Left forelimb (tissue), 1 donor: ENCODE results near the gene PAM16.
A peak's percentile ranks its signal among the peaks of the same experiment; 100 is the strongest.

Experiments
- DNase-seq: peaks from one replicate; pipeline ENCODE4 v3.0.0-alpha.2; 2018; ENCODE audit warnings: low spot score

PAM16 gene

DNA sequence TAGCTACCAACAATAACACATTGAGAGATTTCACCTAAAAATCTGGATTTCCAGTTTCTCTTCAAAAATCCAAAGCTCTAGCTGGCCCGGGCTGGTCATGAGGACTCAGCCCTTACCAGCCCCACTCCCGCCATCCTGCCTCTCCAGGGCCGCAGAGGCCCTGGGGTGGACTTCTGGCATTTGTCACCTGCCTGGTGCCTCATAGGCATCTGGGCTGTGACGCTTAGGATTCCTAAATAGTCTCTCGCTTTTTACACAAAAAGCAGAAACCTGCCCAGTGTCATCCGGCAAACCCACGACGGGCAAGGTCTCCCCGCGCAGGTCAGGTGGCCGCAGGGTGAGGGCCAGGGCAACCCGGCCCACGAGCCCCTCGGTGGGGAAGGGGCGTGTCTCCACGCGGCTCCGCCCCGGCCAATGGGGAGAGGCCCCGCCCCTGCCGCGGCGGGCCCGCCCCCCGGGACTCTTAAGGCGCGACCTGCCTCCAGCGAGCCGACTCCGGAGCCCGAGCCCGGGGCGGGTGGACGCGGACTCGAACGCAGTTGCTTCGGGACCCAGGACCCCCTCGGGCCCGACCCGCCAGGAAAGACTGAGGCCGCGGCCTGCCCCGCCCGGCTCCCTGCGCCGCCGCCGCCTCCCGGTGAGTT is 20.4 kb upstream of the PAM16 start, which contains the start of gene VASN:
TSS of gene VASN (plus strand) at position 492 of the 644 bp plus-strand sequence. CDS start 9,030 bp downstream, outside the sequence.
- peak; percentile 89 for DNase-seq

DNA sequence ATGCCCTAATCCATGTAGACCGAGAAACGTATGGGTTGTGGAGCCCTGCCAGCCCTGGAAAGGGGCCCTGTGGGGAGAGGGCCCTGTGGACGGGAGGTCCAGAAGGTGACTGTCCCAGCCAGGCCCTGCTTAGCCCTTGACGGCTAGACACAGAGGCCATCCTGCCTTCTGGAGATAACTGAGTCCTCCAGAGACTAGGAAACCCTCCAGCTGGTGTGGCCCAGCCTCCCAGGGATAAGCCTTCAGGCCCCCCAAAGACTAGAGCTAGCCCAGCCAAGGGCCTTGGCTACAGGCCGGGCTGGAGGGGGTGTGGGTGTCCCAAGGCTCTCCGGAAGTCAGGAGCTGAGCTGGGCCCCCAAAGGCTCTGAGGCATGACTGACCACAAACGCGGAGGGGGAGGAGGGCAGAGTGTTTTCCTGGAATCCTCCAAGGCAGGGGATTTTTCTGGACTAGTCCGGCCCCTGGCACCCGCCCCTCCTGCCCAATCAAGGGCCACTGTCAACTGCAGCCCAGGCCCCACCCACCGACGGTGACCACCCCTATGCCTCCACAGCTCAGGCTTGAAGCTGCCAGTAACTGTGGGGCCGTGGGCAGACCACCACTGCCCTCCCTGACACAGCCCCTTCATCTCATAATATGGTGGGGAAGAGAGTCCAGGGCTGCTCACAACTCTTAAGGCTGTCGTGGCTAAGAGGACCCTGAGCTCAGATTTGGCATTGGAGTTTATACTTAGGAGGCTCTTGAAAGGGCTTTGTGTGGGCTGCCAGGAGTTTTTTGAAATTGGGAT is 19.6 kb upstream of the PAM16 start:
- no peak for DNase-seq

DNA sequence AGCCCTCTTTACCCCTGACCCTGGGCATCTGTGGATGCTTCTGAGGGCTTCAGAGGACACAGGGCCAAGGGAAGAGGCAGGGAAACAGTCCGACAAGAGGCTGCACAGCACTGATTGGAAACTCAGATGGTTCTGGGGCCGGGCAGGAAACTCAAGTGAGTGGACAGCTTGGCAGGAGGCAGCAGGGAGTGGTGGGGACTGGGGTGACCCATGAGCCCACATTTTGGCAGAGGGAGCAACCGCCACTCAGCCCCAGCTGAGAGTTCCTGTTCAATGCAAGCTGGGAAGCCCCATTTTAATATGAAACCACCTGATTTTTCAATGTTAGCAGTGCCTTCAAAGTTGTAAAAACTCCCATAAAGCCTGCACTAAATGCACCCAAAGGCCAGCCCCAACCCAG is 19.0 kb upstream of the PAM16 start:
- no peak for DNase-seq

DNA sequence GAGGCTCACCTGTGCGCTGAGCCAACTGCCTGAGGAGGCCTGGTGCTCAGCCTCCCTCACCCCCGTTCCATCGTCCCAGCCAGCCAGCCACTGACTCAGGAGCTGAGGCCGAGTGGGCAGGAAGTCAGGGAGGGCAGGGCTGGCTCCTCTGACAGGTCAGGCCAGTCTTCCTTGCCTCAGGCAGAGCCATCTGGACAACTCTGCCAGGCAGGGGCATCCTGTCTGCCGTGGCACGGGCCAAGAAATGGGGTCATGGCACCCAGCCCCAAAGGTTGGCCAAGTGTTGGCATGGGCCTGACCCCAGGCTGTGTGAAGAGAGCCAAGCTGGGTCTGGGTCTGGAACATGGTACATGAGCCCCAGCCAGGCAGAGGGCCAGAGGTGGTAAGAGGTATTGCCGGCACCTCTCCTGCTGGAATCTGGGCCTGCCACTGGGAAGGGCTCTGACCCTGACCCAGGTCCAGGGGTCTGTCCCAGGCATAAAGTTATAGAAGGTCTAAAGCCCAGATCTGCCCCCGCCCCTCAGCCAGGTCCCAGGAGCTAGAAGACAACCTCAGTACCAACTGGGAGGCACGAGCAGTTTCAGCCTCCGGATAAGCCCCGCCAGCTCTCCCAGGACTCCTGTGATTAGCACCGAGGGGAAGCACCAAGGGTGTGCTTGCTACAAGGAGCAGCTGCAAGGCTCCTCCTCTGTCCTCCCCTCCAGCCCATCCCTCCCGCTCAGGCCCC is 18.0 kb upstream of the PAM16 start:
- DNase-seq: no peak

DNA sequence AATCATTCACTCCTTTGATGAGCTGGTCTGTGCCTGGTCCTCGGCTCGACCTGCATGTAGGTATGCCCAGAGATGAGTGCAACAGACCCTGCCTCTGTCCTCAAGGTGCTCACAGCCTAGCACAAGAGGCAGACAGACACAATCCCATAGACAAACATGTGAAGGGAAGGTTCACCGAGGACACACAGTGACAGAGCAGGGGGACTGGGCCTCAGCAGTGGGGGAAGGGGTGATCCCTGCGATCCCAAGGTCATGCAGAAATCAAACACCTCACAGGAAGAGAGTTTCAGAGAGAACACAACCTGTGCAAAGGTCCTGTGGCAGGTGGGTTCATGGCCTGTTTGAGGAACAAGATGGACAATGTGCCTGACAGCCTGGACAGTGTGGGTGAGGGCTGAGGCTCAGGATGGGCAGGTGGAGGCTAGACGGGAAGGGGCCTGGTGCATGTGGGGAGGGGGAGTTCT is 16.3 kb upstream of the PAM16 start:
- DNase-seq: no peak

DNA sequence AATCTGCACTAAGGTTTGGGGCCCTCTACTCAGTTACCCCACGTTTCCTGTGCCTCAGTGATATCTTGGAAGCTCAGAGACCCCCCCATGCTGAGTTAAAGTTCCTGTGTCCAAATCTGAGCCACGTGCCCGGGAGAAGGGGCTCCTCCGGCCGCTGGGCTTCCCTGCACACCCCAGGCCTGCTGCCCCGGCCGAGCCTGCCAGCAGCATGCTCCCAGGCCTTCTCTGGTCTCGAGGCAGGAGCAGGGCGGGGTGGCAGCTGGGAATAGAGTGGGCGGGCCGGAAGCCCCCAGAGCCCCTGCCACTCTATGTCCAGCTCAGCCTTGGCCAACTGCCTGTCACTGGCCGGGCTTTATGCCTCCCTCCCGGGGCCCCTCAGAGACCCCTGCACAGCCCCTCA is 14.9 kb upstream of the PAM16 start:
- no peak for DNase-seq

DNA sequence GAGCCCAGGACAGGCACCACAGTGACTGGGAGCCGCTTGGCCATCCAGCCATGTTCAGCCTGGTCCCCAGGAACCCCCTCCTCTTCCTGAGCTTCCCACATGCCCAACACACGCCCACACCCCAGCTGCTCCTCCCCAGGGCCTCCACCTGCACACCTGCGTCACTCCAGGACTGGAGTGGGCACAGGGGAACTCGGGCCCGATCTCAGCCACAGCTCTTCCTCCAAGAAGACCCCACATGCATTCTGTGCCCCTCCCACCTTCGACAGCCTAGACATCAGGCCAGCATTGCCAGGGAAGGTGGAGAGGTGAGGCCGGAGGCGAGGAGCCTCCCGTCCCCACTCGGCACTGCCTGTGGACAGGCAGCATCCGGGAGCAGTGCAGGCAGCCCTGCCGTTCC is 14.5 kb upstream of the PAM16 start:
- DNase-seq: no peak

DNA sequence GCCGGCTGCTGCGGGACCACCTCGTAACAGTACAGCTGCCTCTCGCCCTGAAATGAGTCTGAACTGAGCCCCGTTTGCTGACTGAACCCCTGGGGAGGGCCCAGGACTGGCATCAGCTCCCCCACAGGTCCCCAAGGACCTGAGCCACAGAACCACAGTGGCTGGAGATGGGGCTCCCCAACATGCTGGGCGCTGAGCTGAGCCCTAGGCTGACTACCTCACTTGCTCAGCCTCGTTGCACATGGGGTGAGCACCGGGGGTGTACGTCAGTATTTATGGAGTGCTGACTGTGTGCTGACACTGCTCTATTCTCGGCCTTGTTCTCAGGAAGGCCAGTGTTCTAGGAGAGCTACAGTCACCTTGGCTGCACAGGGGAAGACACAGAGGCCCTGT is 13.9 kb upstream of the PAM16 start:
- DNase-seq: no peak

DNA sequence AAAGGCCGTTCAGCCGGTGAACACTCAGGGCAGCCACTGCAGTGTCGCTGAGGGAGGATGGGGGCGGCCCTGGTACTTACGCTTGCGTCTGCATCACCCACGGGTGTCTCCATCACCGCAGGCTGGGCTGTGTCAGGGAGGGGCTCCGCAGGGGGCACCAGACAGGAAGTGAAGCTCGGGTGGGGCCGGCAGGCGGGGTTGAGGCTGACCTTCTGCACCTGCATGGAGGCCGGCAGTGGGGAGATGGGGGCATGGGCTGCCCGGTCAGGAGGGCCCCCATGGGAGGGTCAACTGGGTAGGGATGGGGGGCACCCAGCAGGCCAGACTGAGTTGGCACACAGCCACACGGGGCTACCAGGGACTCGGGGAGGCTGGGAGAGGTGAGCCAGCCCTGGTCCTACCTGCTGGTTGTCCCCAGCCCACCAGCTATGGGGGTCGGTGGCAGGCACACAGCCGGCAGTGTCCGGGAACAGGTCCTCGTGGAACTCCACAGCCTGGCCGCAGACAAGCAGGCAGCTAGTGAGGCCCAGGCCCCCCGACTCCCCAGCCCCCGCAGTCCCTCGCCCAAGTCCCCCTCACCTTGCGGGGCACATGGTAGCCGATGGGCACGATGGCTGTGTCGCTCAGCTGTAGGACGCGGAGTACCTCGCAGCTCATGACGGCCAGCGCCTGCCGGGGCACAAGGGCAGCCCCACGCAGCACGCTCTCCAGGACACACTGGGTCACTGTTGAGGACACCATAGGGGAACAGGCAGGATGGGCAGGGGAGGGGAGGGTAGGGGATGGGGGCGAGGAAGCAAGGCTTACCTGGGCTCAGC is 13.3 kb upstream of the PAM16 start:
- DNase-seq: no peak

DNA sequence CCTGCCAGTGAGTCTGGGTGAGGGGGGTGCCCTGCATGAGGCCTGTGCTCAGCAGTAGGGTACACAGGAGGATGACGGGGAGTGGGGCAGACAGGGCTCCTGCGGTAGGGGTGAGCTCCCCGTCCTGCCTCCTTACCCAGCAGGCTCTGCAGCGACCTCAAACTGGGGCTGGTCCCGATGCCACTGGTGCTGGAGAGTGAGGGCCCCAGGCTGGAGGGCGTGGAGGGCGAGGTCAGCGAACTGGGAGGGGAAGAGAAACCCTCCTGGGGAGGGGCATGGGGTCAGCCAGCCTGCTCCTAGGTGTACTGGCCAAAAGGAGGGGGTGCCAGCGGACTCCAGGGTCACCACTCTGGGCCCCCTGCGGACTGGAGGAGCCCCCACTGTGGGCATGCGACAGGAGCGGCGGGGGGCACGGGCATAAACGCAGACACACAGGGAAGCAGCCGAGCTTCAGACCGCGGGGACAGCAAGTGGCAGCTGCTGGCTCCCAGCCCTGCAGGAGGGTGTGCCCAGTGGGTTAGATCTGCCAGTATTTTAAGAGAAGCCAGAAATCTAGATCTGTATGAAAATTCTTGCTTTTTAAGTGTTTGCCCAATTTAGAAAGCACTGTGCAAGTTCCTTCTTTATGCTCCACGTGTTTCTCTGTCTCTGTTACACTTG is 11.5 kb upstream of the PAM16 start:
- DNase-seq: no peak

DNA sequence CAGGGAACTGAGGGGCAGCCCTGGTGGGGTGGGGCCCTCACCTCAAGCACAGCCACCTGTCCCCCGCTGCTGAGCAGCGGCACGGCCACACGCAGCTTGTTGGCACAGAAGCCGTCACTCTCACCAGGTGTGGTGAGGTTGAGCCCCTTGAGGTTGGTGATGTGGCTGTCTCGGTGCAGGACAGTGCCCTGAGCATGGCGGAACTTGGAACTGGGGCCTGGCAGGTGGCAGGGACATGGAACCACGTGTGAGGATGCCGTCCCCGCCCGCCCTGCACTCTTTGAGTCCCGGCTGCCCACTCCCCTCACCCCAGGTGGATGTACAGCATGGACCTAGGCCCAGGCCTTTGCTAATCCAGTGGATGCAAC is 10.8 kb upstream of the PAM16 start:
- no peak for DNase-seq

DNA sequence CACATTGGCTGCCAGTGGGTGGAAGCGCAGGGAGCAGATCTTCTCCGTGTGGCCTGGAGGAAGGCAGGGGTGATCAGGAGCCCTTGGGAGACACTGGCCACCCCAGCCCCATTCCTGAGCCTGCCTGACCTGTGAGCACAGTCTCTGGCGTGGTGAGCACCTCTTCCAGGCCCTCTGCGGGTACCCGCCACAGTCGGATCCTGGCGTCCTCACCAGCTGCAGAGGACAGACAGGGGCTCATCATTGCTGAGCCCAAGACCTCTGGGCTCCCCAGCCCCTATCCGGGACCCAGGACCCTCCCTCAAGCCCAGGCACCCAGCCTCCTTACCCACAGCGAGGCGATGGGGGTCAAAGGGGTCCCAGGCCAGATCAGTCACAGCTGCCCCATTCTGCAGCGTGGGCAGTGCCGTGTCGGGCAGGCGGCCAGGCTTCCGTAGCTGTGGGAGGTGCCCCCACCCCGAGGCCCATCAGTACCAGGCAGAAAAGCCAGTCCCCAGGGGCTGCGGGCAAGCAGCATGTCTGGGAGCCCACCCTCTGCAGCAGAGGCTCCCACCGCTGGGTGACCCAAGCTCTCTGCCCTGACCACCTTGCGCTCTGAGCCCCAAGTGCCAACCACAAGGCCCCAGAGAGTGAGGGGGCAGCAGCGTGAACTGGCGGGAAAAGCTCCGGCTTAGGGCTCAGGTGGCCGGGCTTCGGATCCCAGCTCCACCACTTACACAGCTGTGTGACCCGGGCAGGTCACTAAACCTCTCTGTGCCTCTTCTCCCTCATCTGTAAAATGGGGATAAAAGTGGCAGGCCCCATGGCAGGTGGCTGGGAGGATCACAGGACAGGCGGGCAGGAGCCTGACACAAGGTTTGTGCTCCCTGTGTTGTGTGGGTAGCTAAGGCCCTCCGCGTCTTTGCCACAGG is 10.2 kb upstream of the PAM16 start:
- DNase-seq: no peak

DNA sequence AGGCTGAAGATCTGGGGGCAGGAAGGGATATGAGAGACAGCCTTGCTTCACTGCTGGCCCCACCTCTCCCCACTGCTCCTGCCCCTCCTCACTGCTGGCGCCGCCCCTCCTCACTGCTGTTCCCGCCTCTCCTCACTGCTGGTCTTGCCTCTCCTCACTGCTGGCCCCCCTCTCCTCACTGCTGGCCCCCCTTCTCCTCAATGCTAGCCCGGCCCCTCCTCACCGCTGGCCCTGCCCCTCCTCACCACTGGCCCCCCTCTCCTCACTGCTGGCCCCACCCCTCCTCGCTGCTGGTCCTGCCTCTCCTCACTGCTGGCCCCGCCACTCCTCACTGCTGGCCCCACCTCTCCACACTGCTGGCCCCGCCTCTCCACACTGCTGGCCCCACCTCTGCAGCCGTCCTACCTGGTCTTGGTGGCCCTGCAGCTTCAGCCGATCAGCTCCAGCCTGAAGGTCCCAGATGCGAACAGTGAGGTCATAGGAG is 9.5 kb upstream of the PAM16 start:
- no peak for DNase-seq

DNA sequence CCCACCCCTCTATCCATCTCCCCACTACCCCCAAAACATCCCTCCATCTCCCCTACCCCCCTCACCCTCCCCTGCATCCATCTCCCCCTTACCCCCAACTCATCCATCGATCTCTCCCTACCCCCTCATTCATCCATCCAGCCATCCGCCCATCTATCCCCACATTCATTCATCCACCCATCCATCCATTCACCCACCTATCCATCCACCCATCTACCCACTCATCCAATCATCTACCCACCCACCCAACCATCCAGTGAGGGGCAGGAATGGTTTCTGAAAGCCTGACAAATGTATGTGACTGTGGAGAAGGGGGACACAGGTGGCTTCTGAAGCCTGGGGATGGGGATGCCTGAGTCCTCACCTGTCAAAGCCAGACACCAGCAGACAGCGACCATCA is 8.8 kb upstream of the PAM16 start:
- DNase-seq: no peak

DNA sequence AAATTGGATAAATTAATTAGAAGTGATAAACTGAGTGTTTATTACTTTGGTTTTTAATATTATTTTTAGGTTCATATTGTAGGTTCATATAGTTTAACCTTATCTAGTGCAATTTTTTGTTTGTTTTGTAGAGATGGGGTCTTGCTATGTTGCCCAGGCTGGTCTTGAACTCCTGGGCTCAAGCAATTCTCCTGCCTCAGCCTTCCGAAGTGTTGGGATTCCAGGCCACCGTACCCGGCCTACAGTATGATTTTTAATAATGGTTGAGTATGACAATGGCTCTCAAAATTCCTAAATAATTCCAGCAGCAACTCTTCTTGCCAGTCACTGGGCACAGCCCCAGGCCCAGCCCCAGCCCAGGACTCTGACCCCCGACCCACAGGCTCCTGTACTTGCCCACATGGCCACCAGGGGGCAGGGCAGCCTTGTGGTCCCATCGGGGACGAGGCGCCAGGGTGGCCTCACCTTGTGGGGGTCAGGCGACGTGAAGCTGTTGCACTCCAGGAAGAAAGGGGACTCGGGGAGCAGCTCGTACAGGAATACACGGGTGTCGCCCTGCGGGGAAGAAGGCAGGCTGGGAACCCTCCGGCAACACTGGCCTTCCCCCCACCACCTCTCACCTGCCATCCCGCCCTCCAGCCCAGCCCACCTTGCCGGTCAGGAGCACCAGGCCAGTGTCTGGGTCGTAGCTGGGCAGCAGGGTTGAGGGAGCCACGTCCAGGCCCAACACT is 7.9 kb upstream of the PAM16 start:
- DNase-seq: no peak

DNA sequence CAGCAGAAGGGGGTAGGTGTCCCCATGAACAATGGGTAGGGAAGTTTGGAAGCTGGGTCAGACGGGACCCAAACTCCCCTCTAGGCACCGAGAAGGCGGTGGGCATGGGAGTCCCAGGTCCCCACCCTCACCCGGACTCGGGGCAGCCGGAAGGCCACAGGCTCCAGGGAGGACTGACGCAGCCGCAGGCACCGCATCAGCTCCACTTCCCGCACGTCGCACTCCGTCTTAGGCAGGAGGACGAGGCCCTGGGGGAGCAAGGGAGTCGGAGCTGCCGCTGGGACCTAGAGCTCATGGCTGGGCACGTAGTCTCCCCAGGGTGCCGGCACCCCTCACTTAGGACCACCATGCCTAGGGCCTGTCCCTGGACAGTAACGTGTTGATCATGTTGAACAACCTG is 7.1 kb upstream of the PAM16 start:
- DNase-seq: no peak

DNA sequence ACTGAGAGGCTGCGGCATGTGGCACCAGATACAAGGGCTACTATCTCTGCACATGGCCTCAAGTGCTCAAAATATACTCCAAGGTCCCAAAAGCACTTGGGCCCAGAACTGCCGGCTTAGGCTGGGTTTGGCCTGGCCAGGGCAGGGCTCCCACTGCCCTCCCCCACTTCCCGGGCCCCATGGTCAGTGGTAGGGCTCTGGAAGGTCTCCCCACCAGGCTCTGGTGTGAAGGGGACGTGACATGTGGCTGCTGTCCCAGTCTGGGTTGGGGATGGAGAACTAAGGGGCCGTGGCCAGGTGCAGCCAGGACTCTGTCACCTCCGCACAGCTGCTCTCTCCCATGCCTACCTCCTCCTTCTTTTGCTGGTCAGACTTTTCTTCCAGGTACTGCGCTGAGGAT is 5.7 kb upstream of the PAM16 start:
- no peak for DNase-seq

DNA sequence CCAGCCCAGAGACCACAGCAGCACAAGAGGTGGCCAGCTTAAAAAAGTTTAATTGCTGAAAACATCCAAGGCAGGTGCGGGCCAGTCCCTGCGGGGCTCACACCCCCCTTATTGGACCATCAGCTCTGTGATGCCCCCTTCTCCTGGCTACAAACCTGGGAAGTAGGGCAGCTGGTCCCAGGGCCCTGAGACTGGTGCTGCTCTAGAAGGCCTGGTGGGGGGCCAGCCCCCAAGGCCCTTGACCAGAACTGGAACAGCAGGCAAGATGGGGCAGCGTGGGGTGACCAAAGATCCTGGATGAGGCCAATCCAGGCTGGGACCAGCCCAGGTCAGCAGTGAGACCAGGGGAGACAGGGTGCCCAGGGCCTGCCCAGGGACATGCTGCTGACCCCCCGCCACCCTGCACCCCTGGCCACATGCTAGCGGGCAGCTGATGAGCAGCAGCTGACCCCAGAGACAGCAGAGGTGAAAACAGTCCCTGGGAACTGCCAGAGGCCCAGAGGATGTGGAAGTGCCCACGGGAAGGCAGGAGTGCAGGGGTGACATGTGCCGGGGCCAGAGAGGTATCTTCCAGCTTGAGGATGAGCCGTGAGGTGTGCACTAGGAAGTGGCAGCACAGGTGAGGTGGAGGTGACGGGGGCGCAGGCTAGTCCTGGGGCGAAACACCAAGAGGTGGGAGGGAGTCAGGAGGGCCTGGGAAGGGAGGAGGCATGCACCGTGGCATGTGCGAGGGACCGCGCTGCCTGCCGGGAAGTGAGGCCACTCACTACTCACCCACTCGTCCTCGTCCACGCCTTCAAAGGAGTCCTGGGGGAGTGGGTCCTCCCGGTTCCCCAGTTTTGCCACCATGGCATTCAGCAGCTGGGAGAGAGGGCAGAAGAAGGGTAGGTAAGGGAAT is 3.6 kb upstream of the PAM16 start:
- DNase-seq: no peak

DNA sequence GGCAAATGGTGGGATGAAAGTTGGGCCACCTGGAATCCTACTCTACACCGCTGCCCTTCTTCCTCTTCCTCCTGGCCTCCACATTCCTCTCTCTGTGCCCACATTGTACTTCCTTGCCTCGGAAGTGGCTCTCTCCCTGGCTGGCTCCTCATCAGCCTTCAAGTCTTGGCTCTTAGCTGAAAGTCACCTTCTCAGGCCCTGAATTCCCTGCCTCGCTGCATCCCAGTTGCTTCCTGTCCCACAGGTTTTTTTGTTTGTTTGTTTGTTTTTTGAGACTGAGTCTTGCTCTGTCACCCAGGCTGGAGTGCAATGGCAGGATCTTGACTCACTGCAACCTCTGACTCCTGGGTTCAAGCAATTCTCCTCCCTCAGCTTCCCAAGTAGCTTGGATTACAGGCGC is 2.6 kb upstream of the PAM16 start:
- DNase-seq: no peak
